Sigmoid colon (tissue), 4 donors: Measurements from ENCODE around the gene WBP2.

ENCODE experiments used
- POLR2A ChIP-seq, 2 donors: fragments of 450-650 bp; IDR thresholded peaks; one replicate each; pipeline ENCODE4 v1.6.1; 2016; ENCODE audit warnings: antibody characterized with exemption in 2 of 2, mild to moderate bottlenecking in 2 of 2, moderate library complexity in 2 of 2
- POLR2AphosphoS5 ChIP-seq, 4 donors: sonication (generic); formaldehyde crosslinking; IDR thresholded peaks; one replicate each; pipeline ENCODE4 v1.6.1; 2017; ENCODE audit warnings: antibody characterized with exemption in 4 of 4
- TF ChIP-seq, protein P1 (sequence below), 4 experiments: fragments of 450-650 bp in 3 of 4; fragments of 200-600 bp in 1 of 4; IDR thresholded peaks; one replicate each; pipeline ENCODE4 v1.5.1; 2016 to 2019; ENCODE audit warnings: antibody characterized with exemption in 4 of 4, mild to moderate bottlenecking in 3 of 4, moderate library complexity in 2 of 4

DNA sequence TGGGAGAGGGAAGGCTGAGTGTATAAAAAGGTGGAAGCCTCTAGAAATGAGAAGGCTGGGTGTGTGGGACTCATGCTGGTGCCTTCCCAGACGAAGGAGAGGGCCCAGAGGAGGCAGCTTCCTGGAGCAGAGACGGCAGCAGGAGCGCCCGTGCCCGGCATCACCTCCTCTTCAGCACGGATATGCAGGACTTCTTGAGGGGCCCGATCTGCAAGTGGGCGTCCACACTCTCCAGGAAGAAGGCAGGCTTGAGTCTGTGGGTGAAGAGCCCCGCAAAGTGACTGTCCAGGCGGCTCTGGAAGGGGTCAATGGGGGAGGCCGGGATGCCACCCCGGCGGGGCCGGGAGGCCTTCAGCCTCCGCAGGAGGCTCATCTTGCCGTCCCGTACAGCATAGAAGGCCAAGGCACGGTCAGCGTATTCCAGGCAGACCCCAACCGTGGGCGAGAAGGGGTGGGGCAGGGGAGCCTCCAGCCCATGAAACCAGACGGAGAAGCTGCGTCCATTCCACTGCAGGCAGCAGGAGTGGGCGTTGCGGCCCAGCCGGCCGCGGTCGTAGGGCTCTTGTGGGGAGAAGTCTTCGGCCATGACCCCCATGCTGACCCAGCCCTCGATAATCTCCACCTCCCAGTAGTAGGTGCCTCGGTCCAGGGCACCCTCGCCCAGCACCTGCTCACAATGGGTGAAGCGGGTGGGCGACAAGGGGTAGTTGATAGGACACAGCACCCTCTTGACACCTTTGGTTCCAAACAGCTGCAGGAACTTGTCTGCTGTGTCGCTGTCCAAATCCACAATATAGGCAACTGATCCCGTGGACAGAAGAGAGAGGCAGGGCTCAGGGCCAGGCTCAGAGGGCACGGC lies 19.4 kb upstream of the WBP2 start:
- no peak for TF ChIP-seq POLR2A (IDR thresholded peaks at IDR 0.05)
- TF ChIP-seq, protein P1, sequence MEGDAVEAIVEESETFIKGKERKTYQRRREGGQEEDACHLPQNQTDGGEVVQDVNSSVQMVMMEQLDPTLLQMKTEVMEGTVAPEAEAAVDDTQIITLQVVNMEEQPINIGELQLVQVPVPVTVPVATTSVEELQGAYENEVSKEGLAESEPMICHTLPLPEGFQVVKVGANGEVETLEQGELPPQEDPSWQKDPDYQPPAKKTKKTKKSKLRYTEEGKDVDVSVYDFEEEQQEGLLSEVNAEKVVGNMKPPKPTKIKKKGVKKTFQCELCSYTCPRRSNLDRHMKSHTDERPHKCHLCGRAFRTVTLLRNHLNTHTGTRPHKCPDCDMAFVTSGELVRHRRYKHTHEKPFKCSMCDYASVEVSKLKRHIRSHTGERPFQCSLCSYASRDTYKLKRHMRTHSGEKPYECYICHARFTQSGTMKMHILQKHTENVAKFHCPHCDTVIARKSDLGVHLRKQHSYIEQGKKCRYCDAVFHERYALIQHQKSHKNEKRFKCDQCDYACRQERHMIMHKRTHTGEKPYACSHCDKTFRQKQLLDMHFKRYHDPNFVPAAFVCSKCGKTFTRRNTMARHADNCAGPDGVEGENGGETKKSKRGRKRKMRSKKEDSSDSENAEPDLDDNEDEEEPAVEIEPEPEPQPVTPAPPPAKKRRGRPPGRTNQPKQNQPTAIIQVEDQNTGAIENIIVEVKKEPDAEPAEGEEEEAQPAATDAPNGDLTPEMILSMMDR (IDR thresholded peaks at IDR 0.05): no peak
- TF ChIP-seq POLR2AphosphoS5 (IDR thresholded peaks at IDR 0.05): no peak
